ENCODE measurements around the gene L3MBTL4. TPM values are rescaled to one million over a fixed set of nuclear protein-coding genes. Genes with fewer than 3 reads are reported as not detected.

The L3MBTL4 gene
- total RNA-seq, 1 experiment from 2014 or later, result not detected

- Histone ChIP-seq H3K27ac (ENCODE audit: low read depth, low read length) (no peak overlapping the region), H3K4me2 (ENCODE audit: low read length) (no peak overlapping the region), H3K27me3 (ENCODE audit: insufficient read depth, low read length) (no peaks in the 10 kb centered on the region), H3K4me3 (replicated peaks in 1 of 2; ENCODE audit: low read depth in 1 of 2, low read length in 2 of 2) (no peak overlapping the region), H3K9me3 (ENCODE audit: control insufficient read depth in 1 of 2, insufficient read depth in 1 of 2, low read depth in 1 of 2, low read length in 2 of 2) (peaks cover 11 to 24% of the 10 kb centered on the region in 2 experiments; a peak in 2 of 4 replicates), H3K79me2 (ENCODE audit: insufficient read depth, low read length) (no peaks in the 10 kb centered on the region), H3K9me2 (ENCODE audit: insufficient read depth) (no peaks in the 10 kb centered on the region), H2AFZ (ENCODE audit: low read depth, low read length, poor library complexity, severe bottlenecking) (no peak overlapping the region), H3K4me1 (ENCODE audit: control insufficient read depth in 1 of 2, insufficient read depth in 2 of 2, low read length in 2 of 2) (no peaks in the 10 kb centered on the region), H3K9ac (ENCODE audit: low read length) (no peak overlapping the region), H4K20me1 (ENCODE audit: insufficient read depth) (no peaks in the 10 kb centered on the region), H3K36me3 (ENCODE audit: control insufficient read depth in 1 of 2, insufficient read depth in 2 of 2, low read length in 2 of 2) (no peaks in the 10 kb centered on the region)
- no peak for TF ChIP-seq YY1 (IDR thresholded peaks at IDR 0.05; ENCODE audit: extremely low read depth, insufficient replicate concordance, low read depth, low read length)
- no peak for TF ChIP-seq SRF (IDR thresholded peaks at IDR 0.05; ENCODE audit: low read depth)
- TF ChIP-seq CBX3 (IDR thresholded peaks at IDR 0.05; ENCODE audit: low read depth), result no peak
- TF ChIP-seq ZBTB33 (IDR thresholded peaks at IDR 0.05; ENCODE audit: extremely low read depth, insufficient replicate concordance, low read length), result no peak
- TF ChIP-seq CTCF (IDR thresholded peaks at IDR 0.05 in 2 of 3, conservative IDR thresholded peaks at IDR 0.05 in 1 of 3; ENCODE audit: borderline replicate concordance in 1 of 3, insufficient read depth in 1 of 3, low read depth in 2 of 3, low read length in 2 of 3), result no peak
- TF ChIP-seq ZNF274 (IDR thresholded peaks at IDR 0.05; ENCODE audit: low read depth, low read length), result no peak
- TF ChIP-seq ATF3 (IDR thresholded peaks at IDR 0.05), result no peak
- no peak for TF ChIP-seq ELF1 (IDR thresholded peaks at IDR 0.05; ENCODE audit: borderline replicate concordance, low read depth)
- no peak for TF ChIP-seq SP1 (IDR thresholded peaks at IDR 0.05; ENCODE audit: low read depth)
- TF ChIP-seq POLR2A (IDR thresholded peaks at IDR 0.05; ENCODE audit: borderline replicate concordance, extremely low read depth, insufficient read depth, insufficient read length), result no peak
- TF ChIP-seq POLR2AphosphoS5 (IDR thresholded peaks at IDR 0.05; ENCODE audit: low read depth, low read length), result no peak
- TF ChIP-seq SIN3A (IDR thresholded peaks at IDR 0.05; ENCODE audit: low read depth), result no peak
- intact Hi-C loops (cut with micrococcal nuclease), result no loop called here
- ChIA-PET RAD21 (ENCODE audit: low non-redundant PET in 1 of 2, low total read pairs in 2 of 2, uncharacterized antibody in 2 of 2, unreplicated experiment in 2 of 2) (no interaction called here), POLR2A (no interaction called here), CTCF (no interaction called here)
- no TSS peak for BruUV-seq (replicated peaks)
- ATAC-seq (no peak), DNase-seq (ENCODE audit: low read depth, low spot score) (no peak)
Observed at GRCh38 chr18:5951515-5952091, 463.1 kb downstream of the L3MBTL4 start.
